Measurements from ENCODE around the gene TRIL. TPM values are rescaled to one million over a fixed set of nuclear protein-coding genes. Genes with fewer than 3 reads are reported as not detected.
A peak's percentile ranks its signal among the peaks of the same experiment; 100 is the strongest.

The TRIL gene
- polyA plus RNA-seq, 10 donors, result 21.5 to 59.0 (median 33.8) TPM

DNA sequence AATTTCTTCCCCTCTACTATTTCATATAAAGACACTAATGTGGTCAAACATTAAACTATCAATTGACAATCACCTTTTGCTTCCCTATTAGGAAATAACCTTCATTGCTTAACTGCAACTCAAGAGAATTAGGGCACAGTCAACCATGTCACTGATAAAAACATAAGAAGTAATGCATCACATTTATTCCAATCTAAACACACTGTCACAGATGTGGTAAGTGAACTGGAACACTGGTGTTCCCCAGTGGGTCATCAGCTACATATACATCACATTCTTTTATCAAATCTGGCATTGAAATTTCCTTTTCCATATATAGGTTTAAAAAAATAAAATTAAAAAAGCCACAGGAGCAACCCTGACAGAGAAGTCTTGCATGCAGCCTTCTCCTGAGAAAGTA lies 3.7 kb downstream of the TRIL start:
- no peak for DNase-seq

DNA sequence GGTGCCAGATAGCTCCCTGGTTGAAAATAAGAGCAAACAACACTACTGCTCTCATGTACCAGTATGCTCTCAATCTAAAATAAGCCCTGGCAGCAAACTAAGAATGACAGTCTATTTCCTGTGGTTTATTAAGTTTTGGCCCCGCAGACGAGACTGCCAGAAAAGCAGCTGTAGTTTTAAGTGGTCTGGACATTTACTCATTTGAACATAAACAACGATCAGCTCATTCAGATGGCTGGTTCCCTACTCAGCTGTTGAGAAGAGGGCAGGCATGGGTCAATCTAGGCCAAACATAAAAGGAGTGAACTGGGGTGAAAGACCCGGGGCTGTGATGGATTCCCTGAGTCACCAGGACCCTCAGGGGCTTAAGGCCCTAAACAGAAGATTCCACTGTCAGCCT lies 4.5 kb downstream of the TRIL start:
- peak in 1 of 3 donors; percentile 61 for DNase-seq

DNA sequence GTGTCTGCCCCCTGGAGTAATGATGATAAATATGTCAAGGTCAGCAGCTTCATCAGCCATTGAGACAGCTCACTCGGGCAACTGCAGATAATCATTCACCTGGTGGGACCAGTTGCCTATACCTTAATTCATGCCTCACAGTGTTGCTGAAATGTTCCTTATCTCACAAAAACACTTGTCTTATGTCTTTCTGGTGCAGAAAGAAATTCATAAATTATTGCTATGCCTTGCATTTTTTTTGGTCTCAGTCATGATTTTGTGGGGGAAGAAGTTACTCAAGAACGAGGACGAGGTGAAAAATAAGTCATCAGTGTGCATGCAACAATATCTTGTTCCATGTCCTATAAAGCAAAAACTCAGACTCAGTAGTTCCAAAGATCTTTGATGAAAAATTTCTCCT lies 16.0 kb downstream of the TRIL start:
- DNase-seq, result no peak

DNA sequence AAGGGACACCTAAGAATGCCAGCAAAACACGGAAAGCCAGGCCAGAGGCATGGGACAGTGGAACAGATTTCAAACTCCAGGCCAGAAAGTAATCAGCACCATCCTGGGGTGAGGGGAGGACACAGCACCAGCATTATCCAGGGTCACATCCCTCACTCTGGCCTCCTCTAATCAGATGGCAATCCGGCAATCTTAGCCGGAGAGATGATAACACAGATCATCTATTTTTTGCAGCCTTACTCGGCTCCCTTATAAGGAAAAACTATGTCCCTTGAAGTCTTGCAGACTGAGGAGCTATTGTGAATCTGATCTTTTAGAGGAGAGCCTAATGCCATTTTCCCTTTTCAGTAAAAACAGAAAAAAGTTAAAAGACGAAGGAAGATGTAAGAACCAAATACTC lies 16.5 kb downstream of the TRIL start:
- no peak for DNase-seq

DNA sequence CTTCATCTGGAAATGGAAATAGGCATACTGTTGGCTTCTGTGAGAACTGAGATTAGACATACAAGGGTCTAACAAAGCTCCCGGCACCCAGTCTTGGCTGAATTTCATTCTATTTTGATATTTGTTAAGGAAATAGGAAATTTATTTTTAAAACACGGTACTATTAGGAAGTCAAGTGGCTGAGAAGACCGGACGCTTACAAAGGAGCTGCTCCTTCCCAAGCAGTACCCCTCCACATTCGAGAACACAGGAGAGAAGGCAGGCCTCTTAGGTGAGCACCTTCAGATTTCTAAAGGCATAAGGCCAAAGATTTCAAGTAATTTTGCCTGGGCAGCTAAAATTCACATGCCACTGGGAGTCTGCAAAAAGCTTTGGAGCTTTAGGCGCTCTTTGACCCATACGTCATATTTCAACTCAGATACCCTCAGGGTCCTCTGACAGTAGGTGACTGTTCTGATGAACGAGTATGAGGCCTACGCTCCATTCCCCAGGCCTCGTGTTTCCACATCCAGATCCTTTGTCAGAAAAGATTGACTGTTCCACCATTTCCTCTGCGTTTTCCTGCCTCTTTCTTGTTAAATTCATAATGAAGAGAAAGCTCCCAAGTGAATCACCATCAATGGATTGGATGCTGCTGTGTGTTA lies 17.3 kb downstream of the TRIL start:
- no peak for DNase-seq

DNA sequence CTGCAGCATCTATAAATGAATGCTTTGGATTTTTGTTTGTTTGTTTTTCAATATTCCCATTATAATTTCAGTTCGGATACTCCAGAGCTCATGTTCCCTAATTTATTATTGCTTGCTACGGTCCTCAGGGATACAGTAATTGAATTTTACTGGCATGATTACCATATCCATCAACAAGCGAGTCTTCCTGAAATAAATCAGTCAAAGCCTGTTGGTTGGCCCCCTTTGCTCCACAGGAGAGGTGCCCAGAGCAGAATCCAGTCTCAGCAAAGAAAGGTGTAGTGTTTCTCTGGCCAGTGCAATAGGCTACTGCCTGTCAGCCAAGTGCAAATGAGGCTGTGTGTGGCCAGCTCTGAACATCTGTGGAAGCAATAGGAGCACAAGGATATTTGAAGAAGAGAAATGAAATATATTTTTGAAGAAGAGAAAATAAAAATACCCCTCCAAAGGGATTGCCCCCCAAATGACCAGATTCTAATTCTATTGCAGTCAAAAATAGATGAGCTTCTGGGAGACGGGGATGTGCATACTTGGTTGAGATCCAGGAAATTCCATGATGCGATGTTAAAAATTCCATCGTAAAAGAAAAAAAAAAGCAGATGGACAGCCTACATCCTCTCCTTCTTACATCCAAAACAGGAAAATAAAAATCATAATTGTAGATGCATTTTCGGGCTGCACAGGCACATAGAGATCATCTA lies 18.1 kb downstream of the TRIL start:
- DNase-seq, result peak in 2 of 3 donors; percentile 46 to 68

DNA sequence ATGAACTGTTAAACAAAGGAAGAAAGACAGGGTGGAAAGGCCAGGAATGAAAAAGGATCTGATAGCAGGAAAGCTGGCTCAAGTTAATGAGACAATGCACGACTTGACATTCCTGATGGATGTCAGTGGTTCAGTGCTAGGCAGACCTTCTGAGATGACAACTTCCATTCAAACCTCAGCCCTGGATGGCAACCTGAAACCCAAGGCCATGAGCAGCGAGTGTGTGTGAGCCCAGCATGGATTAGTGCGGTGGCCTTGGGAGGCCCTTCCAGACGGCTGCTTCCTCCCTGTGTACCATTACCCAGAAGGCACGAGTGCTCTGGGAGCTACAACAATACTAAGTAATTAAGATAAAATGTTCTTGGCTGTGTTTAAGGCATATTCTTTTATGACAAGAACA lies 18.8 kb downstream of the TRIL start:
- DNase-seq, result no peak

DNA sequence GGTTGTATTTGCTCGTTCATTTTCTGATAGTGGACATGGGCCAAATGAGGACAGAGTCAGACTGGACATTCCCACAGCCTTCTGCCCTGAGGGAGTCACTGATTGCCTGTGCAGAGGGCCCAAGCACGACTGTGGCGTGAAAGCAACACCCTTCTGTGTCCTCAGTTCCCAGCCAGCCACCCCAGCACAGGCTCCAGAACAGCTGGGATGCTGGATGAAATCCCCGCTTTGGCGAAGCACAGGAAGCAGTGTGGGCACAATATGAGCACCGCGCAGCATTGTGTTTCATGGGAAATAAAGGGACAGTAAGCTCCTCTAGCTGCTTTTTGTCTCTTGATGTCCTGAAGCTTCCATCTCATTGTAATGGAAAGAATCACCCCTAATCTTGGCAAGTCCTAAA lies 20.5 kb downstream of the TRIL start:
- DNase-seq, result peak in 1 of 3 donors; percentile 41

DNA sequence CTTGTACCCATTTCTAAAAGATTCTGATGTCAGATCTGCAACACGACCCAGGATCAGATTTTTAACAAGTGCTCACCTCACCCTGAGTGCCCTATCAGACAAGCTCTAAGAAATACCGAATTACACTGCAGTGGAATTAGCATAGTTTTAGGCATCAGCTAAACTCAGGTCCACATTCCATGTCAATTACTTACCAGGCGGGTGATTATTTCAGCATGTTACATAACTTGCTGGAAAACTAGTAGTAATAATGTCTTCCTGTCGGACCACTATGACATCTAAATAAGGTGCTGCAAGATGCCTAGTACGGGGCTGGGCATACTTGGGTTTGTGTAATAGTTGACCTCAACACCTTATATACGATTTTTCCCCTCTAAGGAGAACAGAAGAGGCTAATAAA lies 21.0 kb downstream of the TRIL start:
- DNase-seq, result no peak

DNA sequence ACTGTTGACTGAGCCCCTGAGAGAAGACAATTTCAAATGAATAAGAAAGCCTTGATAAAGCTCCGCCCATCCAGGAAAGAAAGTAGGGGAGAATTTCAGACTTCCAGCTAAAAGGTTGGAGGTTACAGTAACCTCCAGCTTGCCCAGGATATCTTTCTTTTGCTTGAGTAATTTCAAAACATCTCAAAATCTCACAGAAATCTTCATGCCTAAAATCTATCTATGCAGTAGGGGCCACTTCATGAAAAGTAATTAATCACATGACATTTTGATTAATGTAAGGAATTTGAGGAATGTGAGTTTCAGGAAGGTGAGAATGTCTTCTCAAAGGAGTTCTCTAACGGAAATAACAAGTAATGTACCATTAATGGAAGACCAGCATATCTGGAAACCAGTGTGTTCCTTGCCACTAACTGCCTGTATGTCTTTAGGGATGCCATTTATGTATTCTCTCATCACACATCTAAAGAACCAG lies 24.2 kb downstream of the TRIL start:
- no peak for DNase-seq

DNA sequence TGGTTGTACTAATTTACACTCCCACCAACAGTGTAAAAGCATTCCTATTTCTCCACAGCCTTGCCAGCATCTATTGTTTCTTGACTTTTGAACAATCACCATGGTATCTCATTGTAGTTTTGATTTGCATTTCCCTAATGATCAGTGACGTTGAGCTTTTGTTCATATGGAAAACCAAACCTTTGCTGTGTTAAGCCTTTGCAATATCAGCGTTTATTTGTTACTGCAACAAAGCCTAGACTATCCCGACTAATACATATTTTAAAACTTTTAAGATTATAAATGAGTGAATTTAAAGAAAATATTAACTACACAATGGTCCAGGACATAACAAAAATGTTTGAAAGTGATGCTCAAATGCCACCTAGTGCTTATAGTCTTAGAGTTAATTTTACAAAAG lies 26.6 kb downstream of the TRIL start:
- no peak for DNase-seq

DNA sequence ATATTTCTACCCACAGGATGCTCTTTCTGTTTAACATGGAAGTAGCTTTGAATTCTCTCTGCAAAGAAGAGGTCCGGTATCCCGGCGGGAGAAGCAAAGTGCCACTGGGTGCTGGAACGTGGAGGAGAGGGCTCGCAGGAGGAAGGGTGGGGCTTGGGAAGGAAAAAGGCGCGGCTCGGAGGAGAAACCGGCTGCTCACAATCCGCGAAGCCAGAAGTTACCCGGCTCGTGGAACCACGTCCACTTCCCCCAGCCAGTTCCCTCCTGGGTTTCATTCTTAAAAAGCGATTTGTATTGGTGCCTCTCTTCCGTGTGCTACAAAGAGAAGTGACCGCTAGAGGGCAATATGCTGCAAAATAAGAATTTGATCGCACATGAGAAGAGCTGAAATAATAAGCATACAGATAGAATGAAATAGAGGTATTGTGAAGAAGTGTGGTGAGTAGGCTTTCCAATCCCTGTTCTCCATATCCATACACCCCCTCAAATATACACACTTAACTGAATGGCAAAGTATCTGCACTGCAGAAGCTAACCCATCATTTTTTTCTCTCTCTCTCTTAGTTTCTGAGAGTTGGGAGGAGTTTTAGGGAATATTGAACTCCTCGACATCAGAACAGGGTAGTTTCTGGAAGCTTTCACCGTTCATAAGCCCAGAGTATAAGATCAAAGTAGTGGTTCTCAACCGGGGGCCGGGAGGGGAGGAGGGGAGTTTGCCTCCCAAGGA lies 31.1 kb downstream of the TRIL start:
- peak; percentile 89 to 95 (median 91) for DNase-seq

DNA sequence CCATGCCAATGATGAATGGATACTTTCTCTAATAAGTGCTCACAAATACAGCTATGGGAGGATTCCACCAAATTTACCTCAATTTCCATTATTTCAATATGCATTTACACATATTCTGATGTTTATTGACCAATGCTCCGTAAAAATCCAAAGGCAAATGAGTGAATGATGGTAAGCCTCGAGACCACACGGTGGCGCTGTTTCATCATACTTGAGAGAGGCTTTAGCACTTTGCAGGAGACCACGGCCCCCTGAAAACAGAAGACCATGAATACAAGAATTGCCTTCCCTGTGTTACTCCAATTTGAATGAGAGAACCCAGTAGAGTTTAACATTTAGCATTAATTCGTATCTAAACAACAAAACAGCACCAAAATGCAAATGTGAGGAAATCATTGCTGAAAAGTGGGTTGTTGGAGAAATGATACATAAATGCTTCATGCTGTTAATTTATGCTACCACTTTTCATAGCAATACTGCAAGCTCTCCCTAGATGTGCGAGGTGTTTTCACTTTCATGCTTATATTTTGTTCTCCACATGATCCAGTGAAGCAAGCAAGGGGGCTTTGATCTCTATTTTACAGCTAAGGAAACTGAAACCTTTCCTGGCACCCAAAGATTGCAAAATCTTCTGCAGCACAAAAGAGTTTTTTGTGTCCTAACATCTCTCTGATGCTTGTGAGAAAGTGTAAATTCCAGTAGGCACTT lies 35.4 kb downstream of the TRIL start:
- peak; percentile 81 to 90 (median 86) for DNase-seq

DNA sequence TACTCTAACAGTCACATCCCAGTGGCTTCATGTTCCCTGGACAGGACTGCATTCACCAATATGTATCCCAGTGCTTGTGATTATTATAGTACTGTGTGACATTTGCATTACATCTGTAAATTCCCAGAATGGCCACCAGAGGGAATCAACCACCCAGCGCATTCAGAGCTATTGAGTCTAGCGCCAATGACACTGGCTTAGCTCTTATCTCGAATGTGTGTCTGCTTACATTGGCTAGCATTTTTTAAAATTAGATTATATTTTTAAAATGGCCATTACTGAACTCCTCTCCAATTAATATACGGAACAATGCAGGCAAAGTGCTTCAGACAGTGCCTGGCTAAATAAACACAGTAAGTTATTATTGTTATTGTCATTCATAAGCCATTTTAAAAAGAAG lies 36.3 kb downstream of the TRIL start:
- peak; percentile 61 to 80 (median 71) for DNase-seq

DNA sequence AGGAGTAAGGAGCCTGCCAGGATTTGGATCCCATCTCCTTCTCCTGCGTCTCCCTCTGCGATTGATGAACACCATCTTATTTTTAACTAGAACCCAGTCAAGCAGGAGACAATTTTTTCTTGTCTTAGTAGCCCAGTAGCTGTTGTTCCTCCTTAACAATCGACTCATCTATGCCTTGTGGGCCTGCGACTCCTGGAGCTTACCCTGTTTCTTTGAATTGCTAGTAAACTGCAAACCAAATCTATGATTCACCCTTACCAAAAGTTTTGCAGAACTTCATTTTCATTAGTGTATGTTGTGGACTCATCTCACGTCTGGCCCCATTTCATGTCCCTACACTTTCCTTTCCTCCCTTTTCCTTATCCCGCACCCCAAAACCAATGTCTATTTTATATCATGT lies 37.7 kb downstream of the TRIL start:
- DNase-seq, result no peak

DNA sequence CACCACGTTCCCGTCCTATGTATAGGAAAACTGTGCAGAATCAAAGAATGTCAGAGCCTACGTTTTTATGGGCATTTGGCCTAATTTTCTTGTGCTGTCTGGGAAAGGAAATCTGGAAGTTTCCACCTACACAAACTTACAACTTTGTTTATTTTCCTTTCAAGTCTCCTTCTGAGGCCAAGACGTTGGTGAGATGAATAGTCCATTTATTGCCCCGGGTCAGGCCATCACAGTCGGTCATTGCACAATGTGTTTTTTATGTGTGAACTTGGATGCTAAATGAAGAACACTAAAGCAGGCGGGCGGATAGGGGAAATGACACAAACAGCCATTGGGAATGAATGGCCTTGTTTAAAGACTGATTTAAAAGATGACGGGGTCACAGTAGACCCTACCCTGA lies 38.6 kb downstream of the TRIL start:
- DNase-seq, result no peak

DNA sequence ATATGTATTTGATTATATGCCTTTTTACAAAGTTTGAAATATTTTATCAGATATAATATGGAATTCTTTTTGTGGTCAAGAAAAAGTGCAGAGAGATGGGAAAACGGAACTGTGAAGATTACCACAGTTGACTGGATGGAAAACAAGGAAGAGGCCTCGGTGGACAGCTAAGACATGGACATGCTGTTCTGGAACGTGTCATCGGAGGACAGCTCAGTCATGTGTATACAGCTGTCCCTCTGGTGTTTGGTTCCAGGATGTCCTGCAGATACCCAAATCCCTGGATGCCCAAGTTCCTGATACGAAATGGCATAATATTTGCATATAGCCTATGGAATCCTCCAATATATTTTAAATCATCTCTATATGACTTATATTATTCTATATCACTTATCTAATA lies 49.4 kb downstream of the TRIL start:
- DNase-seq, result no peak

DNA sequence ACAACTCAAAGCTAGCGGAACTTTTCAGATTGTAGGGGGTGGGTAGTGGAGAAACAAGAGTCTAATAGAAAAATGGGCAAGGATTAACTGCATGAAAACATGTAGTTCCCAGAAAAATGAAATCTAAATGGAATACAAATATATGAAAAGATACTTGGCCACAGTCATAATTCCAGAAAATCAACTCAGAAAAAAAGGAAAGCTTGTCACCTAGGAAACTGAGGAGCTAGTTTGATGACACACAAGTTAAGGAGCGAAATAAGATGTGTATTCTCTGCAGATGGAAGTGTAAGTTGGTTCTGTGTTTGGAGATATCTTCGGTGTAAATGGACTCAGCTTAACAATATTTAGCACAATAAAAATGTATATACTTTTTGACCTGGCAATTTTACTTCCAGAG lies 52.7 kb downstream of the TRIL start:
- peak in 1 of 3 donors; percentile 47 for DNase-seq

DNA sequence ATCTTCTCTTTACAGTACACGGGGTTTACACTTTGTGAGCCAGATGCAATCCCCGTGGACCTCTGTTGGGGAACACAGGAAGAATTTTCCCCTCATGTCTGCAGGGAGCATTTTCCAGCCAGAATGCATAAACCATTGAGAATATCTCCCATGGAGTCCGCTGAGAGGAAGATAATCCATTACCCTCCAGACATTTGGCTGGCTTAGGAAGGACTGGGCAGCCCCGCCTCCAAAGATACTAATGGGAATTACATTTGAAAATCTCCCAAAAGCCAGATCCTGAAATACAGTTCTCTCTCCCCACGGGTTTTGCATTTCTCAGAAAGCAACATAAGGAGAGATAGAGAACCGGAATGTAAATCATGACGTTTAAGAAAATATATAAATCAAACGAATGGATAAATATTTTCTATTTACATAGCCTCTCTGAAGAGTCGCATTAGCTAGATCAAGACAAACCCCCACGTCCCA lies 53.5 kb downstream of the TRIL start:
- DNase-seq, result peak; percentile 24 to 78 (median 46)

DNA sequence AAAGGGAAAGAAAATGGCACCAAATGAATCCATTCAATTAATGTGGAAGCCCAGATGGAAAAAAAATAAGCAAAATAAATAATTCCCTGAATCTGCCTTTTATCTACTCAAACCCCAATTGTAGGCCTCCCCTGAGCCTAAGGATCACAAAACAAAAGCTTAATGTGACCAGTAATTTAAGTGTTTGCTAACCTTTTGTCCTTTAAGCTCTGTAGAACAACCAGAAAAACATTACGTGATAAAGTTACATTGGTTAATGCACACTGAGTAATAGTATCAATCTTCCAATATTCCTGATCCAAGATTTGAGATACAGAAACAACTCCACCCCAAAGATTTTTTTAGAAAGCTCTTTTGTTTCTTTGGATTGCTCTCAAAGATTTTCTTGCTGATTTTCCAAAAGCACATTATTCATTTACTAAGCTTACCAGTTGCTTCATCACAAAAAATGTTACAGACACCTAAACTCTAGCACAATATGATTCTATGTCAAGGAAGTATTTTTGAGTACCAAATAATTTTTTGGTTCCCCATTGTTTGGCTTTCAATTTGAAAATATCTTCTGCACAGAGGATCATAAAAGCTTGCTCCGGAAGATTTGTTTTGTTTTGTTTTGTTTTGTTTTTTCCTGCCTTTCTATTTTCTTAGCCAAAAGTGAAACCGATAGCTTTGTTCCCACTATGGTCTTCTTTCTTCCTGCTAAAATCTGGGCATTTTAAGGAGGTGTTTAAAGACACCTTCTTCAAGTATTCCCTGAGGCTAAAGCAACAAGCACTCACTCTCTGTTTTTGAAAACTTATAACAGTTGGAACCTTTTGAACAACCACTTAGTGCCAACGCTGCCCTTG lies 54.2 kb downstream of the TRIL start:
- peak; percentile 22 to 70 (median 31) for DNase-seq

Measured in muscle of back (tissue), 11 donors.